Measurements from ENCODE around the gene OSTF1. TPM values are rescaled to one million over a fixed set of nuclear protein-coding genes. Genes with fewer than 3 reads are reported as not detected.
A peak's percentile ranks its signal among the peaks of the same experiment; 100 is the strongest.

Gene OSTF1
- total and polyA plus RNA-seq, 2 experiments from 2014 or later = 15.6 to 24.0 TPM

- TF ChIP-seq JUNB (IDR thresholded peaks at IDR 0.05; ENCODE audit: unreplicated experiment) = no peak
- TF ChIP-seq ETS1 (IDR thresholded peaks at IDR 0.05) = no peak
- no peak for TF ChIP-seq EZH2 (IDR thresholded peaks at IDR 0.05; ENCODE audit: low read depth, unreplicated experiment)
- no peak for TF ChIP-seq CTCF (conservative IDR thresholded peaks at IDR 0.05; ENCODE audit: low read depth in 2 of 2)
Measured at GRCh38 chr9:75142202-75142601, 53.9 kb downstream of the OSTF1 start (continued).

- Histone ChIP-seq H3K27ac (ENCODE audit: low read depth) (no peak overlapping the region), H3K9me2 (ENCODE audit: insufficient read depth) (no peaks in the 10 kb centered on the region), H3K79me2 (replicated peaks; ENCODE audit: insufficient read depth) (no peaks in the 10 kb centered on the region), H3K4me1 (ENCODE audit: insufficient read depth) (no peaks in the 10 kb centered on the region), H3K4me3 (no peak overlapping the region), H4K20me1 (replicated peaks; ENCODE audit: insufficient read depth) (no peaks in the 10 kb centered on the region; the same call in 1 of the 2 replicates), H2AFZ (no peak overlapping the region), H3K36me3 (ENCODE audit: insufficient read depth) (no peaks in the 10 kb centered on the region), H3K4me2 (no peak overlapping the region), H3K27me3 (ENCODE audit: insufficient read depth) (no peaks in the 10 kb centered on the region), H3F3A (replicated peaks; ENCODE audit: low read depth) (no peaks in the 10 kb centered on the region)
- peaks cover 3% of the 10 kb centered on the region; the same call in 1 of the 3 replicates for H3K4me1 Mint-ChIP-seq
- ATAC-seq = no peak
- peaks cover 2% of the 10 kb centered on the region for H3K27me3 Mint-ChIP-seq (ENCODE audit: insufficient read depth, low read depth, poor library complexity)
- H3K4me3 Mint-ChIP-seq = no peak overlapping the region
- peak overlapping the region; percentile 36; the same call in 1 of the 2 replicates for H3K27ac Mint-ChIP-seq
- peaks cover 9% of the 10 kb centered on the region for H3K9me3 Mint-ChIP-seq
- no peak for DNase-seq (ENCODE audit: low spot score)
- peaks cover 21% of the 10 kb centered on the region for H3K36me3 Mint-ChIP-seq (ENCODE audit: low read depth)
- no peak for TF ChIP-seq ZNF462 (CRISPR knock-in tag; IDR thresholded peaks at IDR 0.05)
- TF ChIP-seq ZNF114 (CRISPR knock-in tag; IDR thresholded peaks at IDR 0.05) = no peak
- TF ChIP-seq ZNF331 (CRISPR knock-in tag; IDR thresholded peaks at IDR 0.05; ENCODE audit: low read depth) = no peak
- TF ChIP-seq NANOG (IDR thresholded peaks at IDR 0.05; ENCODE audit: borderline replicate concordance) = no peak
- TF ChIP-seq EZH2phosphoT487 (IDR thresholded peaks at IDR 0.05; ENCODE audit: unreplicated experiment) = no peak
- TF ChIP-seq JUNB (IDR thresholded peaks at IDR 0.05; ENCODE audit: unreplicated experiment) = no peak
- TF ChIP-seq ETS1 (IDR thresholded peaks at IDR 0.05) = no peak
- no peak for TF ChIP-seq POLR2AphosphoS5 (IDR thresholded peaks at IDR 0.05; ENCODE audit: low read depth)
- TF ChIP-seq CREB1 (CRISPR knock-in tag; IDR thresholded peaks at IDR 0.05; ENCODE audit: low read depth) = no peak
- TF ChIP-seq REST (IDR thresholded peaks at IDR 0.05; ENCODE audit: unreplicated experiment) = no peak
Measured at GRCh38 chr9:75146229-75146628, 57.9 kb downstream of the OSTF1 start.
